HEK293 (cell line): ENCODE measurements around the gene SYTL5.

Experiments
- CTCF ChIA-PET: fragments of 350-600 bp; formaldehyde crosslinking; extraction: SDS; loops from one replicate; lab custom pipeline; 2021; ENCODE audit warnings: antibody characterized with exemption; lab: Yijun Ruan, JAX
- POLR2A ChIA-PET: fragments of 300-600 bp; formaldehyde crosslinking; extraction: SDS; loops from one replicate; lab custom pipeline; 2020; ENCODE audit warnings: antibody characterized with exemption, inconsistent platforms; lab: Yijun Ruan, JAX
- H3K27ac ChIP-seq: fragments of 200-500 bp; sonication (Bioruptor generic); 2 replicates; pipeline ENCODE4 v1.5.1; 2014; ENCODE audit warnings: low read depth, low read length, control low read depth, inconsistent platforms; ENCODE audit errors: extremely low read depth
- H3K36me3 ChIP-seq, 2 experiments: fragments of 200-500 bp in 1 of 2; sonication (Bioruptor generic) in 1 of 2; 1 replicate in 1 of 2; 2 replicates in 1 of 2; pipeline ENCODE4 v1.5.1; 2014 to 2017; ENCODE audit warnings: inconsistent platforms in 2 of 2, low read length in 2 of 2; ENCODE audit not compliant: control insufficient read depth in 2 of 2, insufficient read depth in 1 of 2
- H3K4me1 ChIP-seq: fragments of 200-500 bp; sonication (Bioruptor generic); 2 replicates; pipeline ENCODE4 v1.5.1; 2014; ENCODE audit warnings: mild to moderate bottlenecking, low read length, inconsistent platforms; ENCODE audit not compliant: control insufficient read depth, insufficient read depth
- H3K4me3 ChIP-seq: 2 replicates; pipeline ENCODE4 v1.5.1; 2011; ENCODE audit warnings: low read depth, mild to moderate bottlenecking, control low read depth, low read length, moderate library complexity
- H3K9me3 ChIP-seq: fragments of 200-500 bp; sonication (Bioruptor generic); 2 replicates; pipeline ENCODE4 v1.5.1; 2014; ENCODE audit warnings: low read depth, low read length, inconsistent platforms; ENCODE audit not compliant: control insufficient read depth, insufficient read depth
- GFI1B ChIP-seq: fragments of 450-650 bp; formaldehyde crosslinking; IDR thresholded peaks from 2 replicates; pipeline ENCODE4 v1.5.1; 2016; ENCODE audit warnings: missing biosample characterization, missing genetic modification characterization
- IKZF3 ChIP-seq: fragments of 450-650 bp; IDR thresholded peaks from 2 replicates; pipeline ENCODE4 v1.5.0; 2018; ENCODE audit warnings: missing biosample characterization, mild to moderate bottlenecking, missing genetic modification characterization, moderate library complexity
- MEIS1 ChIP-seq: sonication (generic); formaldehyde crosslinking; IDR thresholded peaks from 2 replicates; pipeline ENCODE4 v1.8.1; 2022; ENCODE audit warnings: missing genetic modification reagents, mild to moderate bottlenecking, borderline replicate concordance
- RBAK ChIP-seq: fragments of 450-650 bp; formaldehyde crosslinking; IDR thresholded peaks from 2 replicates; pipeline ENCODE4 v1.5.1; 2016; ENCODE audit warnings: missing biosample characterization, missing genetic modification characterization
- SP7 ChIP-seq: fragments of 450-650 bp; formaldehyde crosslinking; IDR thresholded peaks from 2 replicates; pipeline ENCODE4 v1.5.1; 2016; ENCODE audit warnings: missing biosample characterization, missing genetic modification characterization
- YY2 ChIP-seq: fragments of 450-650 bp; formaldehyde crosslinking; IDR thresholded peaks from 2 replicates; pipeline ENCODE4 v1.5.1; 2016; ENCODE audit warnings: missing biosample characterization, missing genetic modification characterization
- ZBTB20 ChIP-seq: fragments of 450-650 bp; formaldehyde crosslinking; IDR thresholded peaks from 2 replicates; pipeline ENCODE4 v1.5.1; 2016; ENCODE audit warnings: missing biosample characterization, missing genetic modification characterization
- ZFHX2 ChIP-seq: fragments of 450-650 bp; formaldehyde crosslinking; conservative IDR thresholded peaks from 2 replicates; pipeline ENCODE4 v1.5.1; 2016; ENCODE audit warnings: missing biosample characterization, missing genetic modification characterization
- ZFP37 ChIP-seq: fragments of 450-650 bp; formaldehyde crosslinking; IDR thresholded peaks from 2 replicates; pipeline ENCODE4 v1.5.1; 2016; ENCODE audit warnings: missing biosample characterization, missing genetic modification characterization
- ZIC2 ChIP-seq: fragments of 450-650 bp; formaldehyde crosslinking; IDR thresholded peaks from 2 replicates; pipeline ENCODE4 v1.5.1; 2016; ENCODE audit warnings: missing biosample characterization, missing genetic modification characterization
- ZNF133 ChIP-seq: fragments of 450-650 bp; formaldehyde crosslinking; IDR thresholded peaks from 2 replicates; pipeline ENCODE4 v1.5.1; 2016; ENCODE audit warnings: missing biosample characterization, missing genetic modification characterization
- ZNF155 ChIP-seq: fragments of 450-650 bp; formaldehyde crosslinking; IDR thresholded peaks from 2 replicates; pipeline ENCODE4 v1.5.1; 2016; ENCODE audit warnings: missing biosample characterization, missing genetic modification characterization
- ZNF202 ChIP-seq: fragments of 450-650 bp; formaldehyde crosslinking; IDR thresholded peaks from 2 replicates; pipeline ENCODE4 v1.5.1; 2016; ENCODE audit warnings: missing biosample characterization, missing genetic modification characterization, borderline replicate concordance
- ZNF354C ChIP-seq: fragments of 450-650 bp; formaldehyde crosslinking; IDR thresholded peaks from 2 replicates; pipeline ENCODE4 v1.5.1; 2016; ENCODE audit warnings: missing biosample characterization, missing genetic modification characterization, low read depth, borderline replicate concordance
- ZNF426 ChIP-seq: fragments of 450-650 bp; formaldehyde crosslinking; IDR thresholded peaks from 2 replicates; pipeline ENCODE4 v1.5.1; 2017; ENCODE audit warnings: missing biosample characterization, missing genetic modification characterization, mild to moderate bottlenecking, inconsistent platforms, moderate library complexity
- ZNF571 ChIP-seq: fragments of 450-650 bp; formaldehyde crosslinking; IDR thresholded peaks from 2 replicates; pipeline ENCODE4 v1.5.0; 2017; ENCODE audit warnings: missing biosample characterization, missing genetic modification characterization
- ZNF626 ChIP-seq: fragments of 450-650 bp; sonication (Bioruptor Pico); formaldehyde crosslinking; IDR thresholded peaks from 2 replicates; pipeline ENCODE4 v1.5.1; 2018; ENCODE audit warnings: missing biosample characterization, missing genetic modification characterization, inconsistent platforms
- ZNF677 ChIP-seq: fragments of 450-650 bp; IDR thresholded peaks from 2 replicates; pipeline ENCODE4 v1.5.0; 2018; ENCODE audit warnings: missing biosample characterization, mild to moderate bottlenecking, missing genetic modification characterization, moderate library complexity
- ZNF791 ChIP-seq: fragments of 450-650 bp; formaldehyde crosslinking; IDR thresholded peaks from 2 replicates; pipeline ENCODE4 v1.5.1; 2016; ENCODE audit warnings: missing biosample characterization, missing genetic modification characterization
- TF ChIP-seq, protein P1 (sequence below): fragments of 450-650 bp; formaldehyde crosslinking; IDR thresholded peaks from 2 replicates; pipeline ENCODE4 v1.5.1; 2017; ENCODE audit warnings: missing biosample characterization, missing genetic modification characterization
- TF ChIP-seq, protein P2 (sequence below): fragments of 450-650 bp; formaldehyde crosslinking; conservative IDR thresholded peaks from 2 replicates; pipeline ENCODE4 v1.5.1; 2016; ENCODE audit warnings: low read depth, missing biosample characterization, missing genetic modification characterization
- TF ChIP-seq, protein P3 (sequence below): fragments of 450-650 bp; formaldehyde crosslinking; IDR thresholded peaks from 2 replicates; pipeline ENCODE4 v1.5.0; 2017; ENCODE audit warnings: missing biosample characterization, missing genetic modification characterization, borderline replicate concordance
- TF ChIP-seq, protein P4 (sequence below): fragments of 450-650 bp; formaldehyde crosslinking; IDR thresholded peaks from 2 replicates; pipeline ENCODE4 v1.5.1; 2016; ENCODE audit warnings: missing biosample characterization, missing genetic modification characterization
- TF ChIP-seq, protein P5 (sequence below): fragments of 450-650 bp; formaldehyde crosslinking; IDR thresholded peaks from 2 replicates; pipeline ENCODE4 v1.5.1; 2016; ENCODE audit warnings: missing biosample characterization, missing genetic modification characterization

The SYTL5 gene

DNA sequence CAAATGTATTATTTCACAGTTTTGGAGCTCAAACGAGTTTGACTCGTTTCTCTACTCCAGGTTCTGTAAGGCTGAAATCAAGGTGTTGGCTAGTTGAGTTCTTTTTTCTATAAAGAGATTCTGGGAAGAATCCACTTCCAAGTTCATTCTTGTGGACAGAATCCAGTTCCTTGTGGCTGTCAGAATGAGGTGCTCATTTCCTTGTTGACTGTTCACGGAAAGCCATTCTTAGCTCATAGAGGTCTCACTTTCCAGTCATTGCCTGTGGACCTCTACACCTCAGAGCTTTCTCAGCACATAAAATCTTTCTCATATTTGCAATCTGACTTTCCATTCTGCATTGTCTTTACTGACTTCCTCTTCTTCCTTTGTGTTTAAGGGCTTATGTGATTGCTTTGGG, 62.9 kb downstream of the SYTL5 start (continued):
- TF ChIP-seq, protein P1, sequence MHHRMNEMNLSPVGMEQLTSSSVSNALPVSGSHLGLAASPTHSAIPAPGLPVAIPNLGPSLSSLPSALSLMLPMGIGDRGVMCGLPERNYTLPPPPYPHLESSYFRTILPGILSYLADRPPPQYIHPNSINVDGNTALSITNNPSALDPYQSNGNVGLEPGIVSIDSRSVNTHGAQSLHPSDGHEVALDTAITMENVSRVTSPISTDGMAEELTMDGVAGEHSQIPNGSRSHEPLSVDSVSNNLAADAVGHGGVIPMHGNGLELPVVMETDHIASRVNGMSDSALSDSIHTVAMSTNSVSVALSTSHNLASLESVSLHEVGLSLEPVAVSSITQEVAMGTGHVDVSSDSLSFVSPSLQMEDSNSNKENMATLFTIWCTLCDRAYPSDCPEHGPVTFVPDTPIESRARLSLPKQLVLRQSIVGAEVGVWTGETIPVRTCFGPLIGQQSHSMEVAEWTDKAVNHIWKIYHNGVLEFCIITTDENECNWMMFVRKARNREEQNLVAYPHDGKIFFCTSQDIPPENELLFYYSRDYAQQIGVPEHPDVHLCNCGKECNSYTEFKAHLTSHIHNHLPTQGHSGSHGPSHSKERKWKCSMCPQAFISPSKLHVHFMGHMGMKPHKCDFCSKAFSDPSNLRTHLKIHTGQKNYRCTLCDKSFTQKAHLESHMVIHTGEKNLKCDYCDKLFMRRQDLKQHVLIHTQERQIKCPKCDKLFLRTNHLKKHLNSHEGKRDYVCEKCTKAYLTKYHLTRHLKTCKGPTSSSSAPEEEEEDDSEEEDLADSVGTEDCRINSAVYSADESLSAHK (tag by site-specific recombination): no peak

DNA sequence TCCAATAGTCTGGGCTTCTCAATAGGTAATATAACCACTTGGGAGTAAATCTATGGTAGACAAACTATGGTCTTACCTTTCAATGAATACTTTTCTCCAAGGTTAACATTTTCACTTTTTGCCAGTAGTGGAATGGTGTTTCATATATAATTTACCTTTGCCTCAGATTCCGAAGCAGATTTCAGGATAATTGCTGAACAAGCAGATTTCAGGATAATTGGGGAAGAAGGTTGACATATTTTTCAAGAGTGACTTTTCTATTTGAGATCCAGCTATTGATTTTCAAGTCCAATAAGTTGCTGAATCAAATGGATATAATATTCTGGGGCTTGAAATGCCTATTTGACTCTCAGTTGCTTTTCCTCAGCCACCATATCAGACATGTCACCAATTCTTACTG, 63.6 kb downstream of the SYTL5 start:
- TF ChIP-seq, protein P2, sequence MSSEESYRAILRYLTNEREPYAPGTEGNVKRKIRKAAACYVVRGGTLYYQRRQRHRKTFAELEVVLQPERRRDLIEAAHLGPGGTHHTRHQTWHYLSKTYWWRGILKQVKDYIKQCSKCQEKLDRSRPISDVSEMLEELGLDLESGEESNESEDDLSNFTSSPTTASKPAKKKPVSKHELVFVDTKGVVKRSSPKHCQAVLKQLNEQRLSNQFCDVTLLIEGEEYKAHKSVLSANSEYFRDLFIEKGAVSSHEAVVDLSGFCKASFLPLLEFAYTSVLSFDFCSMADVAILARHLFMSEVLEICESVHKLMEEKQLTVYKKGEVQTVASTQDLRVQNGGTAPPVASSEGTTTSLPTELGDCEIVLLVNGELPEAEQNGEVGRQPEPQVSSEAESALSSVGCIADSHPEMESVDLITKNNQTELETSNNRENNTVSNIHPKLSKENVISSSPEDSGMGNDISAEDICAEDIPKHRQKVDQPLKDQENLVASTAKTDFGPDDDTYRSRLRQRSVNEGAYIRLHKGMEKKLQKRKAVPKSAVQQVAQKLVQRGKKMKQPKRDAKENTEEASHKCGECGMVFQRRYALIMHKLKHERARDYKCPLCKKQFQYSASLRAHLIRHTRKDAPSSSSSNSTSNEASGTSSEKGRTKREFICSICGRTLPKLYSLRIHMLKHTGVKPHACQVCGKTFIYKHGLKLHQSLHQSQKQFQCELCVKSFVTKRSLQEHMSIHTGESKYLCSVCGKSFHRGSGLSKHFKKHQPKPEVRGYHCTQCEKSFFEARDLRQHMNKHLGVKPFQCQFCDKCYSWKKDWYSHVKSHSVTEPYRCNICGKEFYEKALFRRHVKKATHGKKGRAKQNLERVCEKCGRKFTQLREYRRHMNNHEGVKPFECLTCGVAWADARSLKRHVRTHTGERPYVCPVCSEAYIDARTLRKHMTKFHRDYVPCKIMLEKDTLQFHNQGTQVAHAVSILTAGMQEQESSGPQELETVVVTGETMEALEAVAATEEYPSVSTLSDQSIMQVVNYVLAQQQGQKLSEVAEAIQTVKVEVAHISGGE: no peak
- TF ChIP-seq ZNF354C (no peak), ZBTB20 (tag by site-specific recombination) (no peak), ZNF626 (no peak), ZFP37 (tag by site-specific recombination) (no peak), YY2 (tag by site-specific recombination) (no peak), GFI1B (tag by site-specific recombination) (no peak), ZIC2 (tag by site-specific recombination) (no peak), SP7 (tag by site-specific recombination) (no peak), ZNF202 (tag by site-specific recombination) (no peak), ZNF133 (no peak), ZNF426 (tag by site-specific recombination) (no peak), ZNF791 (tag by site-specific recombination) (no peak)
- TF ChIP-seq, protein P3, sequence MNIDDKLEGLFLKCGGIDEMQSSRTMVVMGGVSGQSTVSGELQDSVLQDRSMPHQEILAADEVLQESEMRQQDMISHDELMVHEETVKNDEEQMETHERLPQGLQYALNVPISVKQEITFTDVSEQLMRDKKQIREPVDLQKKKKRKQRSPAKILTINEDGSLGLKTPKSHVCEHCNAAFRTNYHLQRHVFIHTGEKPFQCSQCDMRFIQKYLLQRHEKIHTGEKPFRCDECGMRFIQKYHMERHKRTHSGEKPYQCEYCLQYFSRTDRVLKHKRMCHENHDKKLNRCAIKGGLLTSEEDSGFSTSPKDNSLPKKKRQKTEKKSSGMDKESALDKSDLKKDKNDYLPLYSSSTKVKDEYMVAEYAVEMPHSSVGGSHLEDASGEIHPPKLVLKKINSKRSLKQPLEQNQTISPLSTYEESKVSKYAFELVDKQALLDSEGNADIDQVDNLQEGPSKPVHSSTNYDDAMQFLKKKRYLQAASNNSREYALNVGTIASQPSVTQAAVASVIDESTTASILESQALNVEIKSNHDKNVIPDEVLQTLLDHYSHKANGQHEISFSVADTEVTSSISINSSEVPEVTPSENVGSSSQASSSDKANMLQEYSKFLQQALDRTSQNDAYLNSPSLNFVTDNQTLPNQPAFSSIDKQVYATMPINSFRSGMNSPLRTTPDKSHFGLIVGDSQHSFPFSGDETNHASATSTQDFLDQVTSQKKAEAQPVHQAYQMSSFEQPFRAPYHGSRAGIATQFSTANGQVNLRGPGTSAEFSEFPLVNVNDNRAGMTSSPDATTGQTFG: no peak
- CTCF ChIA-PET: no interaction called here

DNA sequence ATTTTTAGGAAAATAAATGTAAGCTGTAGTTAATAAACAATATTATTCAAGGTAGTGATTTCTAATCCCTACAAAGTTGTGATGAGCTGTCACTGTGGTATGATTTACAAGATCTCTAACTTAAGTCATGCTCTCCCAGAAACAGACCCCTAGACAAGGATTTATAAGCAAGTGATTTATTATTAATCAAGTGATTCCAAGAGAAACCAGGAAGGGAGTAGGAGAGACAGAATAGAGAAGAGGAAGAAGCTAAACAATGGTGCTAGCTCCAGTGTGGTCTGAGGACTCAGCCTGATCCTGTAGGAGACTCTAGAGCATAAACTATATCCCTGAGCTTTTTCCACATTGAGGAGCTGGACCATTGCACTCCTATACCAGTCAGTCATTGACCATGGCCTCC, 73.1 kb downstream of the SYTL5 start:
- H3K4me3 ChIP-seq: no peak overlapping the region
- no peaks in the 10 kb centered on the region for H3K4me1 ChIP-seq
- POLR2A ChIA-PET: no interaction called here
- H3K9me3 ChIP-seq: no peaks in the 10 kb centered on the region
- peaks cover 0 to 4% of the 10 kb centered on the region in 2 experiments; a peak in 1 of 3 replicates for H3K36me3 ChIP-seq
- CTCF ChIA-PET: interaction anchor here (1.0 kb wide), 1 partner anchor 87 kb away, joined by 4 read pairs; no protein-coding TSS in a partner anchor
- no peak overlapping the region for H3K27ac ChIP-seq
- no peak for TF ChIP-seq SP7 (tag by site-specific recombination)
- no peak for TF ChIP-seq ZNF155 (tag by site-specific recombination)
- TF ChIP-seq, protein P4, sequence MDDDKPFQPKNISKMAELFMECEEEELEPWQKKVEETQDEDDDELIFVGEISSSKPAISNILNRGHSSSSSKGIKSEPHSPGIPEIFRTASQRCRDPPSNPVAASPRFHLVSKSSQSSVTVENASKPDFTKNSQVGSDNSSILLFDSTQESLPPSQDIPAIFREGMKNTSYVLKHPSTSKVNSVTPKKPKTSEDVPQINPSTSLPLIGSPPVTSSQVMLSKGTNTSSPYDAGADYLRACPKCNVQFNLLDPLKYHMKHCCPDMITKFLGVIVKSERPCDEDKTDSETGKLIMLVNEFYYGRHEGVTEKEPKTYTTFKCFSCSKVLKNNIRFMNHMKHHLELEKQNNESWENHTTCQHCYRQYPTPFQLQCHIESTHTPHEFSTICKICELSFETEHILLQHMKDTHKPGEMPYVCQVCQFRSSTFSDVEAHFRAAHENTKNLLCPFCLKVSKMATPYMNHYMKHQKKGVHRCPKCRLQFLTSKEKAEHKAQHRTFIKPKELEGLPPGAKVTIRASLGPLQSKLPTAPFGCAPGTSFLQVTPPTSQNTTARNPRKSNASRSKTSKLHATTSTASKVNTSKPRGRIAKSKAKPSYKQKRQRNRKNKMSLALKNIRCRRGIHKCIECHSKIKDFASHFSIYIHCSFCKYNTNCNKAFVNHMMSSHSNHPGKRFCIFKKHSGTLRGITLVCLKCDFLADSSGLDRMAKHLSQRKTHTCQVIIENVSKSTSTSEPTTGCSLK (tag by site-specific recombination): no peak
- TF ChIP-seq ZFHX2: no peak
- TF ChIP-seq MEIS1 (CRISPR knock-in tag): no peak
- no peak for TF ChIP-seq RBAK (tag by site-specific recombination)
- TF ChIP-seq ZNF571 (tag by site-specific recombination): no peak
- no peak for TF ChIP-seq IKZF3 (tag by site-specific recombination)
- TF ChIP-seq, protein P5, sequence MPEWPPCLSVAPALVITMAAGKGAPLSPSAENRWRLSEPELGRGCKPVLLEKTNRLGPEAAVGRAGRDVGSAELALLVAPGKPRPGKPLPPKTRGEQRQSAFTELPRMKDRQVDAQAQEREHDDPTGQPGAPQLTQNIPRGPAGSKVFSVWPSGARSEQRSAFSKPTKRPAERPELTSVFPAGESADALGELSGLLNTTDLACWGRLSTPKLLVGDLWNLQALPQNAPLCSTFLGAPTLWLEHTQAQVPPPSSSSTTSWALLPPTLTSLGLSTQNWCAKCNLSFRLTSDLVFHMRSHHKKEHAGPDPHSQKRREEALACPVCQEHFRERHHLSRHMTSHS: no peak
- TF ChIP-seq ZNF677: no peak

More for the DNA sequence above, 63.6 kb downstream of the SYTL5 start:
- POLR2A ChIA-PET: no interaction called here
- no peaks in the 10 kb centered on the region for H3K9me3 ChIP-seq
- peaks cover 0 to 7% of the 10 kb centered on the region in 2 experiments; a peak in 1 of 3 replicates for H3K36me3 ChIP-seq
- H3K4me1 ChIP-seq: no peaks in the 10 kb centered on the region
- H3K4me3 ChIP-seq: no peak overlapping the region
- H3K27ac ChIP-seq: no peak overlapping the region
